ENCODE measurements around the gene CRTC1. TPM values are rescaled to one million over a fixed set of nuclear protein-coding genes. Genes with fewer than 3 reads are reported as not detected.

CRTC1 gene
- total RNA-seq, 4 donors from 2014 or later, result 2.8 to 8.8 (median 3.7) TPM

DNA sequence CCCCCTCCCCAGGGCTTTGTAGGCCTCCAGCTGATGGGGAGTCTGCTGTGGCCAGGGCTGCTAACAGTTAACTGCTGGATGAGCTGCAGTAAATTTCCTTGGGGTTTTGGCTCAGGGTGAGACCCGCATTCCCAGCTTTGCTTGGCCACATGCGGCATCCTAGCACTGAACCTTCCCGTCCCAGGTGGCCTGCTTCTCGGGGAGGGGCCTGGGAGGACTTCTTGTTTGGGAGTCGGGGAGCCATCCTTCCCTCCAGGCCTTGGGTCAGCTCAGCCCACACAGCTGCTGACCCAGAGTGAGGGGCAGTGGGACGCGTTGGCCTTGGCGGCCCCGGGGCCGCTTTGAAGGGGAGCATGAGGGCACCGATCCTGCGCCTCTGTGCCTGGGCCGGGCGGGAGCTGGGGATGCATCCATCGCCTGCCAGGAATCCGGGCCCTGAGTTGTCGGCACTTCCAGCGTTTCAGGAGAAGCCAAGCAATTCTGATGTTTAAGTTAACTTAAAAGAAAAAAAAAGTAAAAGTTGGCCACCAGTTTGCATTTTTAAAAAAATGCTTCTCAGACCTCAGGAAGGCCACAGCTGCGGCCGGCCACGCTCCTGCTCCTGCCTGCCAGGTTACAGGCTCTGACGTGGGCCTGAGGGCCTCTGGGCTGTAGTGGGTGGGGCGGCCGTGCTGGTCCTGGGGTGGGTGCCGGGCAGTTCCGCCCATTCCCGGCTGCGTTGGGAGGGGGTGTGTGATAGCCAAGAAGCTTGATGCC, 27.7 kb downstream of the CRTC1 start:
- Histone ChIP-seq H3K4me3 (no peak overlapping the region), H3K27me3 (no peaks in the 10 kb centered on the region), H3K27ac (no peak overlapping the region), H3K4me1 (peaks cover 6 to 9% of the 10 kb centered on the region in 2 donors), H3K36me3 (no peaks in the 10 kb centered on the region), H3K9me3 (no peaks in the 10 kb centered on the region)
- ATAC-seq, result no peak
- intact Hi-C loops (cut with DNase I; ENCODE audit: low total_unique reads) (no loop called here), in situ Hi-C loops (cut with MboI; ENCODE audit: low sequenced_read_pairs in 4 of 4) (no loop called here)
- no peak for DNase-seq
- no peak for TF ChIP-seq POLR2A (IDR thresholded peaks at IDR 0.05)
- TF ChIP-seq, protein P1, sequence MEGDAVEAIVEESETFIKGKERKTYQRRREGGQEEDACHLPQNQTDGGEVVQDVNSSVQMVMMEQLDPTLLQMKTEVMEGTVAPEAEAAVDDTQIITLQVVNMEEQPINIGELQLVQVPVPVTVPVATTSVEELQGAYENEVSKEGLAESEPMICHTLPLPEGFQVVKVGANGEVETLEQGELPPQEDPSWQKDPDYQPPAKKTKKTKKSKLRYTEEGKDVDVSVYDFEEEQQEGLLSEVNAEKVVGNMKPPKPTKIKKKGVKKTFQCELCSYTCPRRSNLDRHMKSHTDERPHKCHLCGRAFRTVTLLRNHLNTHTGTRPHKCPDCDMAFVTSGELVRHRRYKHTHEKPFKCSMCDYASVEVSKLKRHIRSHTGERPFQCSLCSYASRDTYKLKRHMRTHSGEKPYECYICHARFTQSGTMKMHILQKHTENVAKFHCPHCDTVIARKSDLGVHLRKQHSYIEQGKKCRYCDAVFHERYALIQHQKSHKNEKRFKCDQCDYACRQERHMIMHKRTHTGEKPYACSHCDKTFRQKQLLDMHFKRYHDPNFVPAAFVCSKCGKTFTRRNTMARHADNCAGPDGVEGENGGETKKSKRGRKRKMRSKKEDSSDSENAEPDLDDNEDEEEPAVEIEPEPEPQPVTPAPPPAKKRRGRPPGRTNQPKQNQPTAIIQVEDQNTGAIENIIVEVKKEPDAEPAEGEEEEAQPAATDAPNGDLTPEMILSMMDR (IDR thresholded peaks at IDR 0.05 in 4 of 5, conservative IDR thresholded peaks at IDR 0.05 in 1 of 5), result no peak

DNA sequence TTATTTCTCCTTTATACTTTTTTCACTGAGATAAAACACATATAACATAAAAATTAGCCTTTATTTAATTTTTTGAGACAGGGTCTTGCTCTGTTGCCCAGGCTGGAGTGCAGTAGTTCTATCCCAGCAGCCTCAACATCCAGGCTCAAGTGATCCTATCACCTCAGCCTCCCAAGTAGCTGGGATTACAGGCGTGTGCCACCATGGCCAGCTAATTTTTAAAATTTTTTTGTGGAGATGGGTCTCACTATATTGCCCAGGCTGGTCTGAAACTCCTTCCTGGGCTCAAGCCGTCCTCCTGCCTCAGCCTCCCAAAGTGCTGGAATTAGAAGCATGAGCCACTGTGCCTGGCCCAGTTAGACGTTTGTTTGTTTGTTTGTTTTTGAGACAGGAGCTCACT, 28.4 kb downstream of the CRTC1 start:
- no peak for DNase-seq
- no peak for TF ChIP-seq POLR2A (IDR thresholded peaks at IDR 0.05)
- TF ChIP-seq, protein P1 (IDR thresholded peaks at IDR 0.05 in 4 of 5, conservative IDR thresholded peaks at IDR 0.05 in 1 of 5), result no peak
- Histone ChIP-seq H3K4me3 (no peak overlapping the region), H3K27me3 (no peaks in the 10 kb centered on the region), H3K36me3 (no peaks in the 10 kb centered on the region), H3K9me3 (no peaks in the 10 kb centered on the region), H3K4me1 (peaks cover 6 to 9% of the 10 kb centered on the region in 2 donors), H3K27ac (no peak overlapping the region)
- no peak for ATAC-seq
- intact Hi-C loops (cut with DNase I; ENCODE audit: low total_unique reads) (no loop called here), in situ Hi-C loops (cut with MboI; ENCODE audit: low sequenced_read_pairs in 4 of 4) (no loop called here)

DNA sequence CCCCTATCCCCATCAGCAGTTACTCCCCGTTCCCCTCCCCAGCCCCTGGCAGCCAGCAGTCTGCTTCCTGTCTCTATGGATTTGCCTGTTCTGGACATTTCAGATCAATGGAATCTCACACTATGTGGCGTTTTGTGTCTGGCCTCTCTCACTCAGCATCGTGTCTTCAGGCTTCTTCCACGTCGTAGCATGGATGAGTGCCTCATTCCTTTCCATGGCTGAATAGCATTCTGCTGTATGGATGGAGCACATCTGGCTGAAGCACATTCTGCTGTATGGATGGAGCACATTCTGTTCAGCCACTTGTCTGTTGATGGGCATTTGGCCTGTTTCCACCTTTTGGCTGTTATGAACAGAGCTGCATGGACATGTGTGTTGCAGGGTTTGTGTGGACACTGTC, 29.5 kb downstream of the CRTC1 start:
- ATAC-seq (no peak), DNase-seq (no peak)
- no peaks in the 10 kb centered on the region for H3K36me3 ChIP-seq
- in situ Hi-C loops (cut with MboI; ENCODE audit: low sequenced_read_pairs in 4 of 4) (no loop called here), intact Hi-C loops (cut with DNase I; ENCODE audit: low total_unique reads) (no loop called here)
- H3K4me1 ChIP-seq, result peaks cover 6 to 9% of the 10 kb centered on the region in 2 donors
- no peak overlapping the region for H3K27ac ChIP-seq
- no peaks in the 10 kb centered on the region for H3K27me3 ChIP-seq
- TF ChIP-seq POLR2A (IDR thresholded peaks at IDR 0.05), result no peak
- TF ChIP-seq, protein P1 (IDR thresholded peaks at IDR 0.05 in 4 of 5, conservative IDR thresholded peaks at IDR 0.05 in 1 of 5), result no peak
- H3K9me3 ChIP-seq, result no peaks in the 10 kb centered on the region
- no peak overlapping the region for H3K4me3 ChIP-seq

DNA sequence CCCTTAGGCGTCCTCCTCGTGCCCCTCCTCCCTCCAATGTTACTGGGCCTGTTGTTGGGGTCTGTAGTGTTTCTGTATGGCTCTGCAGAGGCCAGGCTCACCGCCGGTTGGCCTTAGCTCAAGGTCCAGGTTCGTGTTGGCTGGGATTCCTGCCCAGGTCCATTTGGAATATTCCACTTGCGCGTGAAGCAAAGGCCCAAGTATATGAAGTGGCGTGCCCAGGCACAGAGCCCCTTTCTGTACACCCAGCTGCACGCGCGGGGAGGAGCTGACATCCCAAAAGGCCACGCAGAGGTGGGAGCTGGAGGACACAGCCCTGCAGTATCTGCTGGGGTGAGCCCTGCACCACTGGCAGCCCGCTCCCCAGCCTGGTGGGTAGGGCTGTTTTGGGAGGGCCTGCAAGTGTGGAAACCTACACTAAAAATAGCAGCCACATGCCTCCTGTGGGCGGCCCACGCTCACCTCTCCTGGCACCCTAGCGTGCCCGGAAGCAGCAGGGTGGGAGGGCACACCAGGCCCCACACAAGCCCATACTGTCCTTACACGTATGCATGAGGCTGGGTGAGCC, 30.2 kb downstream of the CRTC1 start:
- no peaks in the 10 kb centered on the region for H3K9me3 ChIP-seq
- no peaks in the 10 kb centered on the region for H3K36me3 ChIP-seq
- intact Hi-C loops (cut with DNase I; ENCODE audit: low total_unique reads) (no loop called here), in situ Hi-C loops (cut with MboI; ENCODE audit: low sequenced_read_pairs in 4 of 4) (no loop called here)
- peaks cover 6 to 9% of the 10 kb centered on the region in 2 donors for H3K4me1 ChIP-seq
- no peak overlapping the region for H3K27ac ChIP-seq
- DNase-seq, result no peak
- TF ChIP-seq, protein P1 (IDR thresholded peaks at IDR 0.05 in 4 of 5, conservative IDR thresholded peaks at IDR 0.05 in 1 of 5), result no peak
- no peak for TF ChIP-seq POLR2A (IDR thresholded peaks at IDR 0.05)
- ATAC-seq, result no peak
- no peaks in the 10 kb centered on the region for H3K27me3 ChIP-seq
- no peak overlapping the region for H3K4me3 ChIP-seq
